HG02798 (cell line): ENCODE data around the gene OR4E1.
"Not testable (repeated sequence)": the region's sequence is repeated elsewhere in the genome, so short reads cannot be mapped to it uniquely, and the experiment has no call there.

Experiments used
- ATAC-seq: cut with Tn5 transposase; IDR thresholded peaks from one replicate; pipeline ENCODE4 v1.9.1; 2021; ENCODE audit warnings: mild to moderate bottlenecking; ENCODE audit not compliant: unreplicated experiment, poor library complexity

OR4E1 gene

GRCh38 chr14:21654215-21654614, 19.4 kb downstream of the OR4E1 start:
- ATAC-seq = no peak

GRCh38 chr14:21653331-21653885, 20.2 kb downstream of the OR4E1 start, which contains the start of gene OR4E2:
OR4E2 (plus strand) TSS chr14:21653835; CDS start chr14:21665083, 11,248 bp downstream.
- no peak for ATAC-seq

DNA sequence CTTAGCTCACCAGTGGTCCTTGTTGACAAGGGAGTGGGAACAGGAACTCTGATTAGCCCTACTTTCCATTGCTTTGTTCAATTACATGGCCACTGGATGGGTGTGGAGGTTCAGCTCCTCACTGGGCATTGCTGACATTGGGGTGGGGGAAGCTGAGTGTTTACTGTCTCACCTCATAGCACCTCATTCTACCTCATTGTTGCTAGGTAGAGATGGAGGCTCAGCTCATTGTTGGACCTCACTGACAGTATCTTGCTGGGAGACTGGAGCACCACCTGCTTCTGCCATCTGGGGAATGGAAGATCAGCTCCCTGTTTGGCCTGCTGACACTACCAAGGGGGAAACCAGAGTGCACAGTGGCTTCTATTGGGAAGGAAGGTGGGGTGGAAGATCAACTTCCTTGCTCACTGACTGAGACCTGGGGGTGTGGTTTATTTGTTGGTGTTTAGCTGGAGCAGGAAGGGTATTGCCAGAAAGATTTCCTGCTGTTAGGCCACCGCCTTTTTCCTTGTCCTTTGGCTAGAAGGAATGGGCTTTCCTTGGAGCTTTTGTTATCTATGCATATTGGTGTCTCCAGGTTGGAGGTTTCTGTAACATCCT, 21.3 kb downstream of the OR4E1 start:
- ATAC-seq = no peak

- ATAC-seq = no peak
Measured at GRCh38 chr14:21647380-21647779, 26.2 kb downstream of the OR4E1 start.

DNA sequence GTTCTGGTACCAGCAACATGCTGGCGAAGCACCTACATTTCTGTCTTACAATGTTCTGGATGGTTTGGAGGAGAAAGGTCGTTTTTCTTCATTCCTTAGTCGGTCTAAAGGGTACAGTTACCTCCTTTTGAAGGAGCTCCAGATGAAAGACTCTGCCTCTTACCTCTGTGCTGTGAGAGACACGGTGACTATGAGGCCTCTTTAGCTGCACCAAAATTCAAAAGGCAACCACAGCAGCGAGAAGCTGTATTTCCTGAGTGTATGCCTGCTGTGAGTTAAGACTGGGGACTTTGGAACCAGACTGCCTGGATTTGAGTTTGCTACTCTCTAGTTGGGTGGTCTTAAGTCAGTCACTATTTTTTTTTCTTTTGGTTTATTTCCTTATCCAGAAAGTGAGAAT, 30.2 kb downstream of the OR4E1 start:
- no peak for ATAC-seq

DNA sequence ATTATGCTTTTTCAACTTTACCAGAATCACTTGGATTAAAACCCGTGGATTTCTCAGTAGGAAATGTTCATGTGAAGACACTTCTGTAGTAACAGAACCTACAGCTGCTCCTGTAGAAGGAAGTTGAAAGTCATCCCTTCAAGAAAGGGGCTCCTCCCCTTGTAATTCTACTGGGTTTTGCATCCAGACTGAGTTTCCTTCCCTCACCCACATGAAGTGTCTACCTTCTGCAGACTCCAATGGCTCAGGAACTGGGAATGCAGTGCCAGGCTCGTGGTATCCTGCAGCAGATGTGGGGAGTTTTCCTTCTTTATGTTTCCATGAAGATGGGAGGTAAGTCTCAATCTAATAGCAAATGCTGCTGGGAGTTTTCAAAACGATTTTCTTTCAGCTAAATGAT, 30.9 kb downstream of the OR4E1 start:
- no peak for ATAC-seq

DNA sequence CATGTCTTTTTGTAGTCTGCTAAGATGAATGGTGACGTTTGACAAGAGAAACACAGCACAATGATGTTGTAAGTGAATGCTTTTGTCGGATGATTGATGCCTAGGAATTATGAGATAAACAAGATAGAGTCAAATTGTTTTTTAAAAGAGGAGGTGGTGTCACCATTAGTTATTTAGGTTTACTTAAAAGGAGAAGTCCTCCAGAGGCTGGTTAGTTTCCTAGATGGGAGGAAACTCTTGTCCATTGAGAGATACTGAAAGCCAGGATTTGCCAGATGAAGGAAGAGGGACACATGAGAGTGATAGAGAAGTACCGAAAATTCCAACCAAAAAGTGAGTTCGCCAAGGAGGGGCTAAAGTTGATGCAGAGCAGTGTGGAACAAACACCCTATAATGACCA, 38.8 kb downstream of the OR4E1 start, which contains the start of gene OR10G2:
TSS of gene OR10G2 (minus strand) at position 101 of the 400 bp plus-strand sequence. CDS start at position 3, 98 bp downstream.
- no peak for ATAC-seq

DNA sequence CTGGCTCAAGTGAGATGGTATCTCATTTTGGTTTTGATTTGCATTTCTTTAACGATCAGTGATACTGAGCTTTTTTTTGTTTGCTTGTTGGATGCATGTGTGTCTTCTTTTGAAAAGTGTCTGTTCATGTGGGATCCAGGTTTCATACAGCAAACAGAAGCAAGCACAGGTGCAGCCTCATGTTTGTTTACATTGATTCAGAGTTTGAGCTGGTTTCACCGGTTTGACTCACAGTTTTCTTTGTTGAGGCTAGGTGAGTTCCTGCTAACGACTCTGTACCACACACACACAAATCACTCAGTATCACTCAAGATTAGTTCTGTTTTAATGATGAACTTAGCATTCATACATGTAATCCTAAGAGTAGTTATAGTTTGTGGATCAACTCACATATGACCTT, 42.5 kb downstream of the OR4E1 start:
- ATAC-seq = no peak

- ATAC-seq = not testable (repeated sequence)
Measured at GRCh38 chr14:21630503-21630902, 43.1 kb downstream of the OR4E1 start.

DNA sequence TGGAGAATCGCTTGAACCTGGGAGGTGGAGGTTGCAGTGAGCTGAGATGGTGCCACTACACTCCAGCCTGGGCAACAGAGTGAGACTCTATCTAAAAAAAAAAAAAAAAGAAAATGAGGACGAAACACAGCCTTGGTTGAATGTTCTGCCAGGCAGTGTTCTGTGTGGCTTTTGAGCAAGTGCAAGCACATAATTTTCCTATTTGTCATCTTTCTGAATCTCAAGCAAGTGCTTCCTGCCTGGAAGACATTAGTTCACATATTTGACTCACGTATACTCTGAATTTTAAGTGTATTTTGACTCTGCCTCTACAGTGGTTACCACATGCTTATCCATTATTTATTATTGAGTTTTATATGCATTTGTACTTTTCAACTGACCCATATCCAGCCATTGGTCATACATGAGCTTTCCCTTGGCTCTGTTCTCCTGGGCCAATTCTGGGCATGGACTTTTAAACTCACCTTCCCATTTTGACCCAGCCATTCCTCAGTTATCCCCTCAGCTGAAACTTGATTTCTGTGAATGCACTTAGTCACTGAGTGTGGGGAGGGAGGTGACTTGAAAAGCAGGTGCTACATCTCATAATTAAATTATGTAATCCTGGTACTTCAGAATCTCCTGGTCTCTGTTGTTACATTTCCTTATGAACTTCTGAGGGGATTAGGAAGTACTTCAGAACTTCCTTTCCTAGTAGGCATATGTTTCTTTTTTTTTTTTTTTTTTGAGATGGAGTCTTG, 47.0 kb downstream of the OR4E1 start:
- no peak for ATAC-seq
